GM18505 (cell line): Measurements from ENCODE around the gene PTPRB.

Experiments
- ATAC-seq: cut with Tn5 transposase; IDR thresholded peaks from one replicate; pipeline ENCODE4 v1.9.1; 2021; ENCODE audit not compliant: unreplicated experiment
- POLR2A ChIP-seq: IDR thresholded peaks from 4 replicates; pipeline ENCODE4 v1.6.1; 2011; ENCODE audit warnings: borderline replicate concordance; ENCODE audit not compliant: insufficient read depth, insufficient read length; ENCODE audit errors: extremely low read depth

Gene PTPRB

DNA sequence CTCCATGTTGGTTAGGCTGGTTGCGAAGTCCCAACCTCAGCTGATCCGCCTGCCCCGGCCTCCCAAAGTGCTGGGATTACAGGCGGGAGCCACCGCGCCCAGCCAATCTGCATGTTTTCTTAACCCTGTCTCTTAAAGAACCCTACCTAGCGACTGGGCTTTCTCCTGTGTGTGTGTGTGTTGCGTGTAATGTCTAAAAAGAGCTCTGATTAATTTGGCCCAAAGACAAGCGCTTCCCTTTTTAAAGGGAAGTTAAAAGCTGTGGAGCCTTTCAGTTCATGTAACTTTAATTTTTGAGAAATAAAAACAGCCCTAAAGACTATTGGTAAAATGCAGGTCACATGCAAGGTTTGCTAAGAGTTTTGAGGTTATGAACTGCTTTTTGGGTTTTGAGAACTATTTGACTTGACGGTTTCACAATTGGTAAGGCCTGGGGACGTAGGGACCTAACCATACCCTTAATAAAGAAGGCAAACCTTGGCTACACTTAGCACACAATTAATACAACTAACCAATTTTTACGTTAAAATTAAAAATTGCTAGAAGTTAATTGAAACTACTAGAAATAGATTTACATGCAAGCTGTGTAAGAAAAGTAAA lies 167.9 kb downstream of the PTPRB start:
- ATAC-seq = no peak
- no peak for TF ChIP-seq POLR2A

DNA sequence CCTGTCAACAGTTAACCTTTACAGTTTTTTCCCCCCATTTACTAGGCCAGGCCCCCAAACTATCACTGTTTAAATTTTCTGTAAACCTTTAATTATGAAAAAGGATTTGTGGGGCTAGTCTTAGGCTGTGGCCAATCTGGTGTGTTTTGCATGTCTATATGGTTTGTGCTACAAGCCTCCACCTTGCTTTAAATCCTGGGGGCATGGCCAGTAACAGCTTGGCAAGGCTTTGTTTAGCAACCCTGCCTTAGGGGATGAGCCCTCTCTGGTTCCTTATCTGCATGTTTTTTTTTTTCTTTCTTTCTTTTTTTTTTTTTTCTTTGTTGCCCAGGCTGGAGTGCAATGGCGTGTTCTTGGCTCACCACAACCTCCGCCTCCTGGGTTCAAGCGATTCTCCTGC lies 168.5 kb downstream of the PTPRB start:
- TF ChIP-seq POLR2A = no peak
- ATAC-seq = no peak

DNA sequence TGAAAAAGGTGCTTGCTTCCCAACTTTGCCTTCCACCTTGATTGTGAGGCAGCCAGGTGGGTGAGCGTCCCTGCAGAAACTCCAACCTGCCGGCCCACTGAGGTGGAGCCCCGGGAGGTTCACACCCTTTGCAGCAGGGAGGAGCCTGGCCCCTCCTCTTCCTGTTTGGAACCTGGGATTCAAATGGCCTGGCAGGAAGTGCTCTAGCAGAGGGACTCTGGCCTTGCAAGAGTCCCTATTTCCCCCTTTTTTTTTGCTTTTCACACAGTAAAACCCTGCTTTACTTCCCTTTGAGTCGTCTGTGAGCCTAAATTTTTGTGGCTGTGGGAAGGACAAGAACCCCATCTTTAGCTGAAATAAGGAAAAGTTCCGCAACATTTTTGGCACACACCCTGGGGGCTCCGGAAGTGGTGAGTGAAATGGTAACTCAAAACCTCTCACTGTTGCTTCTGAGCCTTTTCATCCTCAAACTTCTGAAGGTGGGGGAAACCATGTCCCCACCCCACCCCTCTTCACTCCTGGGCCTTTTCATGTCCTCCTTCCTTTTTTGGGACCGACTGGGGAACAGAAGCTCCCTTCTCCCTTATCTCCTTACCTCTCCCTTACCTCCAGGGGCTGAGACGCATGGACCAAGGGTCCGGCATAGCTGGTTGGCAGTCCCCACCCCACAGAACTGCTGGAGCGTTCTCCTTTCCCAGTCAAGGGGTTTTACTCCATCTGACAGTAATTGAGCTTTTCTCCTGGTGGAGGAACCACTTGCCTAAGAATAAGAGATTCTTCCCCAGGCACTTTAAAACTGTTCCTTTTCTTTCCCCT lies 169.1 kb downstream of the PTPRB start:
- ATAC-seq = no peak
- TF ChIP-seq POLR2A = no peak

DNA sequence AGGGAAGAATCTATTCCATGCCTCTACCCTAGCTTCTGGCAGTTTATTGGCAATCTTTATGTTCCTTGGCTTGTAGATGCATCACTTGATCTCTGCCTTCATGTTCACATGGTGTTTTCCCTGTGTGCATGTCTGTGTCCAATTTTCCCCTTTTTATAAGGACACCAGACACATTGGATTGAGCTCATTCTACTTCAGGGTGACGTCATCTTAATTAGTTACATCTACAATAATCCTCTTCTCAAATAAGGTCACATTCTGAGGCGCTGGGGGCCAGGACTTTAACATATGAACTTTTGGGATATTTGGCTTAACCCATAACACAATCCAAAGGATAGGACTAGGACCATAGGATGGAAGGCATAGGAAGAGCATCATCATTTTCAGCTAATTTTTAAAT lies 169.8 kb downstream of the PTPRB start:
- ATAC-seq = no peak
- no peak for TF ChIP-seq POLR2A

DNA sequence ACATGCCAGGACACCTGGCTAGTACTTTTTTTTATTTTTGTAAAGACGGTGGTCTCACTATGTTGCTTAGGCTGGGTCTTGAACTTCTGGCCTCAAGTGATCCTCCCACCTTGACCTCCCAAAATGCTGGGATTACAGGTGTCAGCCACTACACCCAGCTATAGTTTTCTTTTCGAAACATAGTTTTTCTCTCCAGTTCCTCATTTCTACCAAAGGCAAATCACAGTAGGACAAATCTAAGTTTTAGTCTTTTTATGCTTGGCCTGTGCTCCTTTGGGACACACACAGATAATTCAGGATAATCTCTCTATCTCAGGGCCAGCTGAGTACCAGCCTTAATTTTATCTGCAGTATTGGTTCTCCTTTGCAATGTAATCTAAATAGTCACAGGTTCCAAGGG lies 170.5 kb downstream of the PTPRB start:
- ATAC-seq = no peak
- TF ChIP-seq POLR2A = no peak
